AG09309 (cell line): ENCODE data around the gene MAPT.

Source experiments
- DNase-seq: peaks from one replicate; pipeline ENCODE4 v3.0.0-alpha.2; 2010; ENCODE audit warnings: low read depth
- H3K4me3 ChIP-seq: 2 replicates; pipeline ENCODE4 v1.5.1; 2011; ENCODE audit warnings: mild to moderate bottlenecking, low read depth, low read length, moderate library complexity; ENCODE audit not compliant: control insufficient read depth
- CTCF ChIP-seq: IDR thresholded peaks from 2 replicates; pipeline ENCODE4 v1.5.1; 2011; ENCODE audit warnings: mild to moderate bottlenecking, low read depth, low read length, inconsistent platforms; ENCODE audit not compliant: insufficient read depth, control insufficient read depth; ENCODE audit errors: missing control alignments

Gene MAPT

GRCh38 chr17:45997624-45998023, 103.3 kb downstream of the MAPT start:
- DNase-seq, result no peak
- TF ChIP-seq CTCF, result no peak
- H3K4me3 ChIP-seq, result no peak overlapping the region

GRCh38 chr17:45998987-45999899, 104.9 kb downstream of the MAPT start, which contains the start of gene STH:
STH (plus strand) TSS chr17:45999250; CDS start chr17:45999280, 30 bp downstream.
- no peak for DNase-seq
- no peak within 1 kb of the TSS for H3K4me3 ChIP-seq
- no peak for TF ChIP-seq CTCF

GRCh38 chr17:45999900-46000290, 105.5 kb downstream of the MAPT start:
- no peak for TF ChIP-seq CTCF
- DNase-seq, result no peak
- no peak overlapping the region for H3K4me3 ChIP-seq

GRCh38 chr17:46000292-46000691, 105.9 kb downstream of the MAPT start:
- TF ChIP-seq CTCF, result no peak
- no peak for DNase-seq
- H3K4me3 ChIP-seq, result no peak overlapping the region

- DNase-seq, result no peak
- no peak for TF ChIP-seq CTCF
- H3K4me3 ChIP-seq, result no peak overlapping the region
Measured at GRCh38 chr17:46000757-46001156, 106.4 kb downstream of the MAPT start.

- DNase-seq, result no peak
- H3K4me3 ChIP-seq, result no peak overlapping the region
- TF ChIP-seq CTCF, result no peak
Measured at GRCh38 chr17:46001390-46002310, 107.3 kb downstream of the MAPT start.
